Measurements from ENCODE around the gene LRMDA.

The LRMDA gene

DNA sequence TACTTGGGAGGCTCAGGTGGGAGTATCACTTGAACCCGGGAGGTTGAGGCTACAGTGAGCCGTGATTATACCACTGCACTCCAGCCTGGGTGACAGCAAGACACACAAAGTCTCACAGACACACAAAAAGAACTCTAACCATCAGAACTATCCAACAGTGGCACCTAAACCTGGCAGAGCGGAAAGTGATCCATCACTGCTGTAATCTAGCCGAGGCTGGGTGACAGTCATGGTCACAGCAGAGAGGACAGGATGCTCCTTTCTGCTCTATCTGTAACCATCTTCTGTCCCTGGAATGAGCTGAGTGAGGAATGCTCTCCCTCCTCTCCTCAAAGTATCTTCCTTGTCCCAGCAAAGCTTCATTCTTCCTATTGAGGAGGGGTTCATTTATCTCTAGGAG, 656.6 kb downstream of the LRMDA start:
- in situ Hi-C loops (cut with MboI; ENCODE audit: low sequenced_read_pairs), result no loop called here

- in situ Hi-C loops (cut with MboI; ENCODE audit: low sequenced_read_pairs), result no loop called here
These were observed 657.6 kb downstream of the LRMDA start for GRCh38 chr10:76088980-76089379.

- in situ Hi-C loops (cut with MboI; ENCODE audit: low sequenced_read_pairs), result no loop called here
These were observed 658.2 kb downstream of the LRMDA start for GRCh38 chr10:76089556-76090180.

- in situ Hi-C loops (cut with MboI; ENCODE audit: low sequenced_read_pairs), result no loop called here
These were observed 660.5 kb downstream of the LRMDA start for GRCh38 chr10:76091926-76092325.

DNA sequence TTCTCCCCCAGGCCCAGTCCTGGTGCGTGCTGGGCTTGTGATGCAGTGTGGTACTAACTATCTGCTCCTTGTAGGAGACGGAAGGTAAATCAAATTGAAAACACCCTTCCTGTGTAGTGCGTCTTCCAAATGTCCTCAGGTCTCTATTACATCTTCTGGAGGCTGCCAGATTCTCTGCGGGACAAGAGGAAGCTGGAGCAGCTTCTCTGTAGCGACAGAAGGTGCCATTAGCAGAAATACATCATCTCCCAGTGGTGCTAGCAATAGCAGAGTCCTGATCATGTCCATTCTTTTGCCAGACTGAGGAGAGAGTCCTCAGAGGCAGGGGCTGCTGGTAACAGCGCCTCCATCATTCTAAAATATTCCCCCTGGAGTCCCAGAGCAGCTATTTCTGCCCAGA, 675.2 kb downstream of the LRMDA start:
- in situ Hi-C loops (cut with MboI; ENCODE audit: low sequenced_read_pairs), result no loop called here

GRCh38 chr10:76108563-76109359, 677.3 kb downstream of the LRMDA start:
- in situ Hi-C loops (cut with MboI; ENCODE audit: low sequenced_read_pairs), result no loop called here

DNA sequence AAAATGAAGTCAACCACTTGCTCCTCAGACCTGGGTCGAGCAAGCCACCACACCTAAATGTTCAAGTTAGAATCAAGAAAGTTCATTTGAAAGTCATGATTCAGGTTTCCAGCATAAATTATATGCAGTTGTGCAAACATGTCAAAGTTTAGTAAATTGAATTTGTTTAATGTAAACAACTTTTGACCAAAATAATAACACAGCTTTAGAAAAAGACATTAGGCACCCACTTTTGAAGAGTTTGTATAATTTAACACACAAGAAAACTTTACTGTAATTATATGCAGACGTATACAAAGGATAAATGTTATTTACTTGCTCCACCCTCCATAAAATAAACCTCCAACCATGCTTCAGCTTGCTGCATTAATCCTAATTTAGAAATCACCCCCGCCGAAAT, 680.0 kb downstream of the LRMDA start:
- in situ Hi-C loops (cut with MboI; ENCODE audit: low sequenced_read_pairs), result no loop called here

- in situ Hi-C loops (cut with MboI; ENCODE audit: low sequenced_read_pairs), result no loop called here
These were observed 680.8 kb downstream of the LRMDA start for GRCh38 chr10:76111986-76112825.

DNA sequence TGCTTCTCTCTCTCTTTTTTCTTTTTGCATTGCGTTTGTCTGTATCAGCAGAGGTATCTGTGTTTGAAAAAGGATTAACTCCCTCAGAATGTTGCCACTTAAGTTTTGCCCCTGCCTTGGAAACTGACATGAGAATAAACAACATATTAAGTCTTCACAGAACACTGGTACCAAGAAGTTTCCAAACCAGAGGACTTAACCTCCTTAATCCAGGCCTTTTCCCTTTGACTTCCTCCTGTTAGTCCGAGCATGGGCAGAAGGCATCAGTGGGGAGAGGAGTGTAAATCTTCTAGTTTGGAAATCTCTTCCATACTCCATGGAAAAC, 681.4 kb downstream of the LRMDA start:
- in situ Hi-C loops (cut with MboI; ENCODE audit: low sequenced_read_pairs), result no loop called here

- in situ Hi-C loops (cut with MboI; ENCODE audit: low sequenced_read_pairs), result no loop called here
These were observed 682.5 kb downstream of the LRMDA start for GRCh38 chr10:76113952-76114351.

GRCh38 chr10:76114581-76115001, 683.2 kb downstream of the LRMDA start:
- in situ Hi-C loops (cut with MboI; ENCODE audit: low sequenced_read_pairs), result no loop called here

GRCh38 chr10:76115131-76115470, 683.7 kb downstream of the LRMDA start:
- in situ Hi-C loops (cut with MboI; ENCODE audit: low sequenced_read_pairs), result no loop called here

DNA sequence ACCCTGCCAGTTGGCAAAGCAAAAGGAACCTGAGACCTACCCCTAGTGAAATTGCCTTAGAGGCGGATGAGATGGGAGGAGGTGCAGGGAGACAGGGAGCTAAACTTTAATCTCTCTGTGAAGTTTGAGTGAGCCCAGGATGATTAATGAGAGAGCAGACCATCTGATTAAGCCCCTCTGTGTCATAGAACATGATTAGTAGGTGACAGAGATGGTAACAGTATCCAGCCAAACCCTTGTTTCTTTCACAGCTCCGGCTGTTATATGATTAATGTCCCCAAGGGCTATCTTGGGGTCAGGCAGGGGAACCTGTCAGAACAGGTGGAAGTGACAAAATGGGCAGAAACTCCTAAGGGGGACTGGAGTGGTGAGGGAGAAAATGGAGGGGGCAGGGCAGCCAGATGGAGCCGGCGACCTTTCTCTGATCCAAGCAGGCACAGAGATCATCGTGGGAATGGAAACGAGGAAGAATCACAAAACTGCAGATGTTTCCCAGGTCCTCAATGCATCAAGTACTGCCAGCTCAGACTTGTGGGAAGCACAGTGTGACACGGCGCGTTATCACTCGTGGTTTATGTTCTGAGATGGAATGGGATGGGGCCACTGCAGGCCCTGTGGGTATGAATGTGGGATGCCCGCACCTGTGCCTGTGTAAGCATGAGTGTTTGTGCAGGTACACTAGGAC, 684.2 kb downstream of the LRMDA start:
- in situ Hi-C loops (cut with MboI; ENCODE audit: low sequenced_read_pairs), result no loop called here

DNA sequence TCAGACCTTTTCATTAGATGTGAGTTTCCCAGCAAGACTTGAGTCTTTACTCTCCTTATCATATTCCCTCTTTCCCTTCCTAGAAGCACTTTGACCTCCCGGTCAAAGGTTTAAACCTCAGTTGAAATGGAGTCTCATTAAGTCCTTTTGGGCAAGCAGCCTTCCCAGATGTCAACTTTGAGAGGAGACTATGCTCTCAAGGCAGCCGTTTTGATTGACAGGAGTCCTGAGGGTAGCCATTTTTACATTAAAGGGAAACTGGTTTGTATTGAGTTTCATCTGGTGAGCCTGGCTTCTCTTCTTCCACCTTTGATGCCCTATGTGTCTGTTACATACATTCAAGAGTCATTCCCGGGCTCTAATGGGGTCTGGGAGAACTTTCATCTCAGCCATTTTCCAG, 685.1 kb downstream of the LRMDA start:
- in situ Hi-C loops (cut with MboI; ENCODE audit: low sequenced_read_pairs), result no loop called here

DNA sequence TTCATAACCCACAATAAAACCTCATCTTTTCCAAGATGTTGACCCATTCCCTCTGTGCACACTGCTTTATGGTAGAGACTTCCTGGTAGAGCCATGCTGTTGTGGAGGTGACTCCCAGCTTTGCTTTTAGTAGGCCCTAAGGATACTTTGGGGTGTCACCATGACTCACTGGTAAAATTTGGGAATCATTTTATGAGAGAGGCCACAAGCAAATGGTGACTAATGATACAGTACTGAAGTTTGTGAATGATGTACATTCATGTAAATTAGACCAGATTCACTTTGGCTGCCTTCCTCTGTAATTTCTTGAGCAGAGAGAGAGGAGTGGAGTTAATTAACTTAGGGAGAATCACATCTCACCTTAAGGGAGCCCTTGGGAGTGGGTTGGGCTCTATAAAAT, 686.5 kb downstream of the LRMDA start:
- in situ Hi-C loops (cut with MboI; ENCODE audit: low sequenced_read_pairs), result no loop called here

DNA sequence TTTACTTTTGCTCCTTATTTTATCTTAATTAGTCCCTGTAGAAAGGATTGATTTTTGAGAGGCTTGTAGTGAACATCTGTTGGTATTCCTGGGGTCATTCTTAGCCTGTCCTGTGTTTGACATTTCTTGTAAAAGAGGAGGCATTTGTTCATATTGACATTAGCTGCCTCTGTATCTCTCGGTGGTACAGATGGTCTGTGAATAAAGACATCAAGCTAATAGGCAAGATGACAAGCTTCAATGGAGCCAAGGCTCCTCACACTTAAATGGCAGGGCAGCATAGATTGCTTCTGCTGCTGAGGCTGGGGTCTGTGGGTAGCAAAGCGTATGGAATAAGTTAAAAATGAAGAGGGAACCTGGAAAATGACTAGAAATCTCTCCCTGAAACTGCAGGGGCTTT, 687.6 kb downstream of the LRMDA start:
- in situ Hi-C loops (cut with MboI; ENCODE audit: low sequenced_read_pairs), result no loop called here

DNA sequence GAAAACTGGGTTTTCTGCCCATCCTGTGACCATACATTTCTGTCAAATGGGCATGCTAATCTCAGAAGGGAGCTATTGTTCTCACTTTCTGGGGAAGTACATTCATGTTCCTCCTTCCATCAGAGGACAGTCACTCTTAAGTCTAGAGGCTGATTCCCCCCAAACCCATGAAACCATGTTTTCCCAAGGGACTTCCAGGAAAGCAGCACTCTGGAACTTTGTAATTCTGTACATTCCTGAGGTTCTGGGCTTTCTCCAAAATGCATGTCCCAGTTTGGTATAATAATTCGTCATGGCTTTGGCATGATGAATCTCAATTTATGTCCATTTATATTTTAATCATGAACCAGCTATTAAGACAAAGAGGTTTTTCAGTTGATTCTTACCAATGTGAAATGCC, 688.1 kb downstream of the LRMDA start:
- in situ Hi-C loops (cut with MboI; ENCODE audit: low sequenced_read_pairs), result no loop called here

DNA sequence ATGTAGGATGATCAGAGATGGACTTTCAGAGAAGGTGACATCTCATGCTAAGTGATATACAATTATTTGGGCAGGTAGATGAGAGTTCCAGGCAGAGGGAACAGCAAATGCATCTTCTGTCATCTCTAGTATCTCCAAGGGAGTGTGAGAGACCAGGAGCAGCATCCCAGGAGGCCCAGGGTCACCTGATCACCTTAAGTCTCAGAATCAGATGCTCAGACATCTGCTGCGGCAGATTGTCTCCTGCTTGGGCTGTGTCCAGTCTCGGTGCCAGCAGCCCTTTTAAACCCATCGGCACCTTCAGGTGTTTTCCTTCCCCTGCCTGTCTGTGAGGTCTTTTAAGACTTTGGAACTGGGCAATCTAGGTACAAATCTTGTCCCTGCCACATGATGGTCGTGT, 690.6 kb downstream of the LRMDA start:
- in situ Hi-C loops (cut with MboI; ENCODE audit: low sequenced_read_pairs), result no loop called here

- in situ Hi-C loops (cut with MboI; ENCODE audit: low sequenced_read_pairs), result no loop called here
These were observed 692.9 kb downstream of the LRMDA start for GRCh38 chr10:76124280-76124679.

DNA sequence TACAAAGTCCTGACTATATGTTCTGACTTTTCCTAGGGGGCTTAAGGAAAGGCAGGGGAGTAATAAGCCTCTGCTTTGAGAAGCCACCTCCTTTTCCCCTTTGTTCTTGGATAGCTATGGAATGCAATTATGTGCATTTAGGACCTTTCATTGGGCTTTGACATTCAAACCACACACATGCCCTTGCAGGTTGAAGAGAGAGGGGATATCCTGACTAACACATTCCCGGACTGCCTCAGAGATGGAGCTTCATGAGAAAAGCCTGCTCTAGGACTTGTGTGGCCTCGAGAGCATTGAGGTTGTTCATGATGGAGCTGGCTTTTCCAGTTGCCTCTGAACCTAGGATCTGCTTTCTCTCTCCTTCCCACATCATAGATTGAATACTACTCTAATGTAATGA, 694.5 kb downstream of the LRMDA start:
- in situ Hi-C loops (cut with MboI; ENCODE audit: low sequenced_read_pairs), result no loop called here

Measured in hTERT RPE-1 (cell line).